ENCODE data around the gene EMID1.

EMID1 gene

GRCh38 chr22:29269230-29269604 is 63.5 kb downstream of the EMID1 start:
- Histone ChIP-seq H3K36me3 (ENCODE audit: insufficient read depth, low read length) (peaks cover 71% of the 10 kb centered on the region), H3K27me3 (ENCODE audit: insufficient read depth, low read length) (no peaks in the 10 kb centered on the region), H3K4me3 (ENCODE audit: low read length) (peak overlapping the region; percentile 68), H3K9me3 (ENCODE audit: insufficient read depth, low read depth, low read length) (no peaks in the 10 kb centered on the region), H3K4me1 (ENCODE audit: insufficient read depth, low read length) (peaks cover 30% of the 10 kb centered on the region), H3K9ac (ENCODE audit: low read depth, low read length) (peak overlapping the region; percentile 98), H3K27ac (ENCODE audit: low read depth, low read length) (peak overlapping the region; percentile 99)
- WGBS = 1% methylated on average over 14 of the region's 14 CpGs

- no peaks in the 10 kb centered on the region for H3K9me3 ChIP-seq (ENCODE audit: insufficient read depth, low read depth, low read length)
- peaks cover 30% of the 10 kb centered on the region for H3K4me1 ChIP-seq (ENCODE audit: insufficient read depth, low read length)
- peak overlapping the region; percentile 68 for H3K4me3 ChIP-seq (ENCODE audit: low read length)
- peaks cover 74% of the 10 kb centered on the region for H3K36me3 ChIP-seq (ENCODE audit: insufficient read depth, low read length)
- peak overlapping the region; percentile 98 for H3K9ac ChIP-seq (ENCODE audit: low read depth, low read length)
- H3K27me3 ChIP-seq (ENCODE audit: insufficient read depth, low read length) = no peaks in the 10 kb centered on the region
- no peak overlapping the region for H3K27ac ChIP-seq (ENCODE audit: low read depth, low read length)
- 39% methylated on average over 13 of the region's 13 CpGs for WGBS
Observed at GRCh38 chr22:29269731-29270474, 64.2 kb downstream of the EMID1 start.

GRCh38 chr22:29270475-29271271 is 65.0 kb downstream of the EMID1 start:
- peak overlapping the region; percentile 98; the same call in 1 of the 2 replicates for H3K9ac ChIP-seq (ENCODE audit: low read depth, low read length)
- peaks cover 30% of the 10 kb centered on the region for H3K4me1 ChIP-seq (ENCODE audit: insufficient read depth, low read length)
- H3K27me3 ChIP-seq (ENCODE audit: insufficient read depth, low read length) = no peaks in the 10 kb centered on the region
- H3K4me3 ChIP-seq (ENCODE audit: low read length) = peak overlapping the region; percentile 68
- no peaks in the 10 kb centered on the region for H3K9me3 ChIP-seq (ENCODE audit: insufficient read depth, low read depth, low read length)
- peaks cover 74% of the 10 kb centered on the region for H3K36me3 ChIP-seq (ENCODE audit: insufficient read depth, low read length)
- H3K27ac ChIP-seq (ENCODE audit: low read depth, low read length) = no peak overlapping the region
- WGBS = 53% methylated on average over 9 of the region's 9 CpGs

- WGBS = 92% methylated on average over 2 of the region's 2 CpGs
Observed at GRCh38 chr22:29272624-29273023, 66.9 kb downstream of the EMID1 start.

GRCh38 chr22:29275167-29275566 is 69.5 kb downstream of the EMID1 start:
- Histone ChIP-seq H3K9ac (ENCODE audit: low read depth, low read length) (no peak overlapping the region), H3K4me3 (ENCODE audit: low read length) (no peak overlapping the region), H3K4me1 (ENCODE audit: insufficient read depth, low read length) (peaks cover 17% of the 10 kb centered on the region), H3K9me3 (ENCODE audit: insufficient read depth, low read depth, low read length) (no peaks in the 10 kb centered on the region; the same call in 1 of the 2 replicates), H3K27me3 (ENCODE audit: insufficient read depth, low read length) (no peaks in the 10 kb centered on the region), H3K27ac (ENCODE audit: low read depth, low read length) (no peak overlapping the region), H3K36me3 (ENCODE audit: insufficient read depth, low read length) (peaks cover 99% of the 10 kb centered on the region)
- WGBS = 94% methylated on average over 3 of the region's 3 CpGs

More at GRCh38 chr22:29272624-29273023, 66.9 kb downstream of the EMID1 start:
- Histone ChIP-seq H3K9me3 (ENCODE audit: insufficient read depth, low read depth, low read length) (no peaks in the 10 kb centered on the region), H3K9ac (ENCODE audit: low read depth, low read length) (no peak overlapping the region), H3K27ac (ENCODE audit: low read depth, low read length) (no peak overlapping the region), H3K4me1 (ENCODE audit: insufficient read depth, low read length) (peaks cover 23% of the 10 kb centered on the region), H3K27me3 (ENCODE audit: insufficient read depth, low read length) (no peaks in the 10 kb centered on the region), H3K36me3 (ENCODE audit: insufficient read depth, low read length) (peaks cover 84% of the 10 kb centered on the region), H3K4me3 (ENCODE audit: low read length) (no peak overlapping the region)

- Histone ChIP-seq H3K9ac (ENCODE audit: low read depth, low read length) (no peak overlapping the region), H3K27ac (ENCODE audit: low read depth, low read length) (no peak overlapping the region), H3K4me3 (ENCODE audit: low read length) (no peak overlapping the region), H3K9me3 (ENCODE audit: insufficient read depth, low read depth, low read length) (no peaks in the 10 kb centered on the region; the same call in 1 of the 2 replicates), H3K4me1 (ENCODE audit: insufficient read depth, low read length) (peaks cover 9% of the 10 kb centered on the region; the same call in 1 of the 2 replicates), H3K27me3 (ENCODE audit: insufficient read depth, low read length) (no peaks in the 10 kb centered on the region), H3K36me3 (ENCODE audit: insufficient read depth, low read length) (peaks cover 97% of the 10 kb centered on the region)
- 95% methylated on average over 3 of the region's 3 CpGs for WGBS
Observed at GRCh38 chr22:29275819-29276565, 70.3 kb downstream of the EMID1 start.

- Histone ChIP-seq H3K27ac (ENCODE audit: low read depth, low read length) (0 out of 2 replicates have a peak overlapping the region, but pooled peaks have one; percentile 14), H3K4me3 (ENCODE audit: low read length) (no peak overlapping the region), H3K36me3 (ENCODE audit: insufficient read depth, low read length) (peaks cover 96% of the 10 kb centered on the region), H3K27me3 (ENCODE audit: insufficient read depth, low read length) (no peaks in the 10 kb centered on the region), H3K9ac (ENCODE audit: low read depth, low read length) (no peak overlapping the region), H3K4me1 (ENCODE audit: insufficient read depth, low read length) (no peaks in the 10 kb centered on the region; the same call in 1 of the 2 replicates), H3K9me3 (ENCODE audit: insufficient read depth, low read depth, low read length) (no peaks in the 10 kb centered on the region; the same call in 1 of the 2 replicates)
- 96% methylated on average over 1 of the region's 1 CpG for WGBS
Observed at GRCh38 chr22:29277927-29278326, 72.2 kb downstream of the EMID1 start.

- 94% methylated on average over 3 of the region's 3 CpGs for WGBS
- H3K4me1 ChIP-seq (ENCODE audit: insufficient read depth, low read length) = no peaks in the 10 kb centered on the region
Observed at GRCh38 chr22:29284196-29284595, 78.5 kb downstream of the EMID1 start.

GRCh38 chr22:29288837-29289236 is 83.1 kb downstream of the EMID1 start:
- WGBS = 96% methylated on average over 2 of the region's 2 CpGs

More at GRCh38 chr22:29284196-29284595, 78.5 kb downstream of the EMID1 start:
- peaks cover 95% of the 10 kb centered on the region for H3K36me3 ChIP-seq (ENCODE audit: insufficient read depth, low read length)
- H3K9me3 ChIP-seq (ENCODE audit: insufficient read depth, low read depth, low read length) = no peaks in the 10 kb centered on the region; the same call in 1 of the 2 replicates
- H3K27ac ChIP-seq (ENCODE audit: low read depth, low read length) = no peak overlapping the region
- H3K4me3 ChIP-seq (ENCODE audit: low read length) = no peak overlapping the region
- H3K27me3 ChIP-seq (ENCODE audit: insufficient read depth, low read length) = no peaks in the 10 kb centered on the region
- no peak overlapping the region for H3K9ac ChIP-seq (ENCODE audit: low read depth, low read length)

GRCh38 chr22:29290061-29290460 is 84.4 kb downstream of the EMID1 start:
- H3K4me1 ChIP-seq (ENCODE audit: insufficient read depth, low read length) = no peaks in the 10 kb centered on the region
- no peaks in the 10 kb centered on the region for H3K9me3 ChIP-seq (ENCODE audit: insufficient read depth, low read depth, low read length)
- H3K4me3 ChIP-seq (ENCODE audit: low read length) = no peak overlapping the region
- no peaks in the 10 kb centered on the region for H3K27me3 ChIP-seq (ENCODE audit: insufficient read depth, low read length)
- H3K36me3 ChIP-seq (ENCODE audit: insufficient read depth, low read length) = peaks cover 98% of the 10 kb centered on the region
- no peak overlapping the region for H3K27ac ChIP-seq (ENCODE audit: low read depth, low read length)
- no peak overlapping the region for H3K9ac ChIP-seq (ENCODE audit: low read depth, low read length)
- 98% methylated on average over 5 of the region's 5 CpGs for WGBS

More at GRCh38 chr22:29288837-29289236, 83.1 kb downstream of the EMID1 start:
- no peak overlapping the region for H3K4me3 ChIP-seq (ENCODE audit: low read length)
- H3K36me3 ChIP-seq (ENCODE audit: insufficient read depth, low read length) = peaks cover 98% of the 10 kb centered on the region
- no peaks in the 10 kb centered on the region for H3K9me3 ChIP-seq (ENCODE audit: insufficient read depth, low read depth, low read length)
- H3K4me1 ChIP-seq (ENCODE audit: insufficient read depth, low read length) = no peaks in the 10 kb centered on the region
- H3K27me3 ChIP-seq (ENCODE audit: insufficient read depth, low read length) = no peaks in the 10 kb centered on the region
- no peak overlapping the region for H3K9ac ChIP-seq (ENCODE audit: low read depth, low read length)
- no peak overlapping the region for H3K27ac ChIP-seq (ENCODE audit: low read depth, low read length)

Data from HUES64 (cell line).